Measurements from ENCODE around the gene FXYD7.

FXYD7 gene

DNA sequence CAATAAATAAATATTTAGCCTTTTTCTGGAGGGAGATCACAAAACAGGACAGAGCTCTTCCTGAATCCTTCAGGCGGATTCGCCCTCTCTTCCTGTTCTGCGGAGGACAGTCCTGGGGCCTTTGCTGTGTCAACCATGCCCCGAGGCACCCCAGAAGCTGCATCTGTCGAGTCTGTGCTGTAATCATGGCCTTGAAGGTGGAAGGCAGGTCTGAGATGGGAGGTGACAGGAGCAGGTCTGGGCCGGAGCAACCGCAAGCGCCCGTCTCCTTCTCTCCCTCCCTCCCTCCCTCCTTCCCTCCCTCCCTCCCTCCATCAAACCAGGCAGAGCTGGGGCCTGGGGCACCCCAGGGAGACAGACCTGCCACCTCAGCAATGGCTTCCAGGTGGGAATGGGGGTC lies 32.1 kb upstream of the FXYD7 start:
- DNase-seq (no peak), ATAC-seq (no peak)

DNA sequence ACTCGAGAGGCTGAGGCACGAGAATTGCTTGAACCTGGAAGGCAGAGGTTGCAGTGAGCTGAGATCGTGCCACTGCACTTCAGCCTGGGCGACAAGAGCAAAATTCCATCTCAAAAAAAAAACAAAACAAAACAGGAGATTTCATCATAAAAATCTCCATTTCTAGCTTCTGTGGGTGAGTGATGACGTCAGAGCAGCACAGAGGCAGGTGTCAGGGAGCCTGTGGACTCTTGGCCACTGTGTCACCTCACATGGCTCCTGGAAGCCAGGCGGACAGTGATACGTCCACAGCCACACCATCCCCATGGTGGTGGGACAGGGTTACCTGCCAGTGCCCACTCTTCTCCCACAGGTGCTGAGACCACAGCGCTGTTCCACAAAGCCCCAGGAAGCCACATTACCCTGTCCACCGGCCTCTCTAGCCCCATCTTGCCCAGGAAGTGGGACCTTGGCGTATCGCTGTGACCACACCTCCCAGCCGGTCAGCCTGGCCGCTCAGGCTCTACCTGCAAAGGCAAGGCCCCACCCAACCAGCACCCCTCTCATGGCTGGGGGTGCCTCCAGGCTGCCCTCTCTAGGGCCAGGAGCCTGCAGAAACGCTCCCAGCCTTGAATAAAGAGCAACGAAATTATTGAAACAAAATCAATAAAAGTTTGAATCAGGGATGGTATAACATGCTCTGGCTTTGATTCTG lies 29.9 kb upstream of the FXYD7 start:
- no peak for ATAC-seq
- no peak for DNase-seq

DNA sequence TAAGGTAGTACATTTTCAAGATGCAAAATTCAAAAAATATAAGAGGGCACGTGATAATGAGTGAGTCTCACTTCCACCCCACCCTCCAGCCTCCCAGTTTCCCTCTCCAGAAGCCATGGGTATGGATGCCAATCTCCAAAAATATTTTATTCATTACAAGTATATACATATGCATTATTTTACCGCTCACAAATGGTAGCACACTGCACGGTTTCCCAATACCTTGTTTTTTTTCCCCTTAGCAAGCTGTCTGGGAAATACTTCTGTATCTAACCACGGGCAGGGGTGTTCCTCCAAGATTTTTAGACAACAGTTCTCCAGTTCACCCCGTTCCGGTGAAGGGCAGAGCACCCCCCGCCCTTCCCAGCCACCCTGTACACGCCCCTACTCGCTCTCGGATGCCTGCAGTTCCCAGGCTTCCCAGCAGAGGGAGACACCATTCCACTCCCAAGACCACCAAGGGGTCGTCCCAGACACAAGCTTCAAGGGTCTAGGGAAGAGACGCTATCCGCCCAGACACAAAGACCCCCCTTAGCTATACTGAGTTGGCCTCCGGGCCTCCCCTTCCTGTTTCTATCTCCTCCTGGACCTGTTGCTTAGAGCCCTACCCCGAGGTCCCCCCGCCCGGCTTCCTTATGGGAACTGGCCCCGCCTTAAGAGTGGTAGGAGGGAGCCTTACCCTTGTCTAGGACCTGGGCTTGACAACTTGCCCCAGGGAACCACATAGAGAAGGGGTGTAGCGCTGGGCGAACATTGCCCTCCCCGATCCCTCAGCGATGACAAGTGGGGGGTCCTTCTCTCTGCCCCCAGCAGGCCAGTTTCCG lies 28.5 kb upstream of the FXYD7 start:
- DNase-seq (peak; percentile 81), ATAC-seq (peak; percentile 70)

DNA sequence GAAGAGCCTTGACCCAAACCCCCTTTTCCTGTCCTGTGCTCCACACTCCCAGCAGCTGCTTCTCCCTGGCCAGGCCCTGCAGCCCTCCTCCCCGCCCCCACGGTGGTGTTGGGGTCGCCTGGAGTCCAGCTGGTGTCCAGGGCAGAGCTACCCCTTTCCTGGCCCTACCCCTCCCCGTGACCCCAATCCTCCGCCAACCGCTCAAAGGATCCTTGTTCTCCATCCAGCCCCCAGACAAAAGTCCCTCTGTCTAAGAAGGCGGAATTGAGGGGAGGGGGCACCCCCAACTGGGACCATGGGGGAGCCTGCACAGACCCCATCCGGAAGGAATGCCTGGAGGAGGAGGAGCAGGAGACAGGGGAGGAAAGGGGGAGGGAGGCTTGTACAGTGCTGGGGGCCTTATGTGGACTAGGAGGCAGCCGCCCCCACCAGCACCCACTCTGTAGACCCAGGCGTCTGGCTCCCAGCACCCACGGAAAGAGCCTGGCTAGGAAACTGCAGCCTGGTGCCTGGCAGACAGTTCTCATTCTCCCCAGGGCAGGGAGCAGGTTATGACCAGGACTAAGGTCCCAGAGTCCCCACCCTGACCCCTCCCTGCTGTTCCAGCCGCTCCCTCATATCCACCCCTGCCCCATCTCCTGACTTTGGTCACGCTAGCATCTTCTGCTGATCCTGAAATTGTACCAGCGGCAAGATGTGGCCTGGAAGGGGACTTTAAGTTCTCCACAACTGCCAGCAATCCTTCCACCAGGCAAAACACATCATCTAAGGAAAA lies 27.7 kb upstream of the FXYD7 start, which contains the start of gene FXYD3:
Gene FXYD3, plus strand, starts transcription at position 647 of the 775 bp plus-strand sequence. CDS start 3,554 bp downstream, outside the sequence.
- ATAC-seq (no peak), DNase-seq (no peak)

DNA sequence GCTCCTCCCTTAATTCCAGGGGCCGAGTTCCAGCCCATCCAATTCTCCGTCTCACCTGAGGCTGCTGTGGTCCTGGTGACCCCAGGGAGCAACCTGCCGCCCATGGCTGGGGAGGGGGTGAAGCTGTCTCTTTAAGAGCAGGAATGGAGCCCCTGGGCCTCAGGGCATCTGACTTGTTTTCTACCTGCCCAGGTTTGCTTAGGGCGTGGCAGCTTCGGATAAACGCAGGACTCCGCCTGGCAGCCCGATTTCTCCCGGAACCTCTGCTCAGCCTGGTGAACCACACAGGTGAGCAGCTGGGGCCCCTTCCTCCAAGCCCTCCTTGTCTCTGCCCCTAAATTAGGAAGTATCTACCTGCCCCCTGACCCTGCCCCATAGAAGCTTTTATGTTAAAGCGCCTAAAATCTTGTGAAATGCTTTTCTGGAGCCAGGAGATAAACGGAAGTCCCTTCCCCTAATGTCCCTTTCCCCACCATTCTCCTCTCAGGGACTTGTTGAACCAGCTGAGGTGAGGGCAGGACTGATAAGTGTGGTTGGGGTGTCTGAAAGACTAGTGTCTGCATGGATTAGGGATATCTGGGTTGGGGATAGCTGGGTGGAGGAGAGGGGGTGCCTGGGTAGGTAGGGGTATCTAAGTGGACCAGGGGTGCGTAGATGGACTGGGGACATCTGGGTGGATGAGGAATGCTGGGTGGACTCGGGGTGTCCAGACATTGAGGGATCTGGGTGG lies 26.8 kb upstream of the FXYD7 start:
- DNase-seq (no peak), ATAC-seq (no peak)

DNA sequence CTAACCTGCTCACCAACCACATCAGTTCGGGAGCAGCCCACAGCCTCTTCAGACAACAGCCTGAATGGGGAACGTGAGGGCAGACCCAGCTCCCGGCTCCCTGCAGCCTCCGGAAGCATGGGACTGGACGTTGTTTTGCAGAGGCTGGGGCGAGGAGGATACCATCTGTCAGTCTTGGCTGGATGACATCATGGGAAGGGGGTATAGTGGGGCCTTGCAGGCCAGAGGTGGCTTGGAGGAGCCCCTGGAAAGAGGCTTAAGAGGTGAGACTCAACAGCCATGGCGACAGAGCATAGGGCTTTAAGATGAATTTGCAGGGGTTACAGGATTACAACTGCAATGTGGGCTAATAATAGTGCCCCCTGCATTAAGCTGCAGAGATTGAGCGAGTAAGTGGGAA lies 25.9 kb upstream of the FXYD7 start:
- ATAC-seq (no peak), DNase-seq (no peak)

DNA sequence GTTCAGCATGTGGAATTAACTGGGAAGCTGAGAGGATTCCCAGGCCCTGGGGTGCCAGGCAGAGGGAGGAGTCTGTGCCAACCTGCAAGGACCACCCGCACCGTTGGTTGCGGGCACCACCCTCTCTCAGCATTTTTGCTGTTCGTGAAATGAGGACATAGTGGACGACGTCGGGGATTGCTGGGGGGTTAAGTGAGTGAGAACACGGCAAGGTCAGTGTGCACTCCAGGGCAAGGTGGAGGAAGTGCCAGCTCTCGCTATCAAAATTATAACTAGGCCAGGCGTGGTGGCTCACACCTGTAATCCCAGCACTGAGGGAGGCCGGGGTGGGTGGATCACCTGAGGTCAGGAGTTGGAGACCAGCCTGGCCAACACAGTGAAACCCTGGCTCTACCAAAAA lies 25.3 kb upstream of the FXYD7 start:
- no peak for ATAC-seq

DNA sequence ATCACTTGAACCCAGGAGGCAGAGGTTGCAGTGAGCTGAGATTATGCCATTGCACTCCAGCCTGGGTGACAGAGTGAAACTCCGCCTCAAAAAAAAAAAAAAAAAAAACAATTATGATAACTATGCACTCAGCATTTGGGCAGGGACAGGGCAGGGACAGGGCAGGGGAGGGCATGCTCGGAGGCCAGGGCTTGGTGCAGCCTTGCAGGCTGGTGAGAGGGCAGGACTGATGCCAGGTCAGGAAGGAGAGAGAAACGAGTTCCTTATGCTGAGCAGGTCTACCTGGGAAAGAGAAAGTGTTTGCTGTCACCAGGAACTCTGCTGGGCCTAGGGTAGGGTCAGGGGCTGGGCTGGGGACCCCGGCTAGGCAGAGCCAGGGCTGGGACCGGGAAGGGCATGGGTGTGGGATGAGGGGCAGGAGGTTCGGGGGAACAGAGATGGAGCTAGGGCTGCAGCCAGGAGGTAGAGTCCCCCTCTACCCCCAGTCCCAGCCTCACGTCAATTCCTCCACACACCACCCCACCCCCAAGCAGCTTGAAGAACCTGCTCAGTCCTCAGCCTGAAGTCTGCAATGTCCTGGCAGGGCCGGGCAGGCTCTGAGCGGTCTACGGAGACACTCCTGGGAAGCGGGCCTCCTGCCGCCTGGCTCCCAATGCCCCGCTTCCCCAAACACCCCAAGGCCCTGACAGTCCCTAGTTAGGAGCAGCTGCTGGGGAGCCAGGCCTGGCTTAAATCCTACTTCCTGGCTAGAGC lies 24.6 kb upstream of the FXYD7 start:
- DNase-seq, result no peak
- no peak for ATAC-seq

More for the DNA sequence above, 25.3 kb upstream of the FXYD7 start:
- DNase-seq, result no peak

DNA sequence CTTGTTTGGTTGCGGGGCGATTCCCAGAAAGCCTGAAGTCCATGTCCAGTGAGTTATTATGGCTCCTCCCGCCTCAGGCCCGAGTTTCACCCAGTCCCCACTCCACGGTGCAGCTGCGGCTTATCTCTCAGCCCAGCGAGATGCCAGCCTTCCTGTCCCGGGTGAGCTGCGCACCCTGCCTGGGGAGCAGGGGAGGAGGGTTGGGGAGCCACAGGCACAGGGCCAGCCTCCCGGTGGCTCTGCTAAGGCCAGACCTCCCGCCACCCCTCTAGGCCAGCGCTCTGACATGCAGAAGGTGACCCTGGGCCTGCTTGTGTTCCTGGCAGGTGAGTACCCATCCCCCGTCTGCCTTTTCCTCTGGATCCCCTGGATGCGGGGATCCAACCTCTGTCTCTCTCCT lies 24.0 kb upstream of the FXYD7 start:
- ATAC-seq (no peak), DNase-seq (no peak)

DNA sequence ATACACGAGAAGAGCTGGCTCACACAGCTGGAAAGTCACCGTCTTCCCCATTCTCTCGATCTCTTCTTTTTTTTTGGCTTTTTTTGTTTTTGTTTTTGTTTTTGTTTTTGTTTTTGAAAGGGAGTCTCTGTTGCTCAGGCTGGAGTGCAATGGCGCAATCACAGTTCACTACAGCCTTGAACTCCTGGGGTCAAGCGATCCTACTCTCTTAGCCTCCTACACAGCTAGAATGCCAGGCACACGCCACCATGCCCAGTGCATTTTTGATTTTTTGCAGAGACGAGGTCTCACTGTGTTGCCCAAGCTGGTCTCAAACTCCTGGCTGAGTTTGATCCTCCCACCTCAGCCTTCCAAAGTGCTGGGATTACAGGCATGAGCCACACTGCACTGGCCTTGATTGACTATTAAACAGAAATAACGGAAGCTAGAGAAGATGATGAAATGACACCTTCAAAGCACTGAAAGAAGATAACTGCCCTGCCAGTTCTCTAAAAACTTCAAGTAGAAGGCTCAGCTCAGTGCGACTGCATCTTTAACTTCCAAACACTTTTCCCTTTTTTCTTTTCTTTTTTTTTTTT lies 23.4 kb upstream of the FXYD7 start:
- ATAC-seq, result no peak
- no peak for DNase-seq

DNA sequence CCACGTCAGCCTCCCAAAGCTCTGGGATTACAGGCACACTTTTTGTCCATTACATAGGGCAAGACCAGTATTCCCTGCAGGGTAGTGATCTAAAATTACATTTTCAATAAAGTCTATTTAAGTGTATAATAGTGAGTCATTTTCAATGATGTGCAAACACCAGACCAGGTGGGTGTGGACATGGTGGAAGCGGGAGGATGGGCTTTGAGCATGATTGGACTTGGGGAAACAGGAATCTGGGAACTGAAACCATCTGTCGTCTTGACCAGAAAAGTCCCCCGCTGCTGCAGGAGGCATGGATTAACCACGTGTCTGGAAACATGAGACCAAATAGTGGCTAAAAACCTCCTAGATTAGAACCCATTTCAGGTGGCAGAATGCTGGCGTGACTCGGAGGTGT lies 22.6 kb upstream of the FXYD7 start:
- DNase-seq (no peak), ATAC-seq (no peak)

DNA sequence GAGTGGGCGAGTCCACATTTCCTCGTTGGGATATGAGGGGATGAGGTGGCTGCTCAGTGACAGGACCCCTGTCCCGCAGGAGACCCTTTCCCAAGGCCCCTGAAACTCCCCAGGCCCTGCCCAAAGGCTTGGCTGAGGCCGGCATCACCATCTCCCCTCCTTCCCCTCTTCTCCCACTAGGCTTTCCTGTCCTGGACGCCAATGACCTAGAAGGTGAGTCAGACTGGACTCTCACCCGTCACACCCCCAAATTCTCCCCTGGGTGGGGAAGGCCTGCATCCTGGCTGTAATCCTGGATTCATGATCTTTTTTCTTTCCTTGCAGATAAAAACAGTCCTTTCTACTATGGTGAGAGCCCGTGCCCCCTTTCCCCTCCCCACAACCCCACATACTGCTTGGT lies 22.2 kb upstream of the FXYD7 start:
- ATAC-seq, result no peak
- DNase-seq, result no peak

DNA sequence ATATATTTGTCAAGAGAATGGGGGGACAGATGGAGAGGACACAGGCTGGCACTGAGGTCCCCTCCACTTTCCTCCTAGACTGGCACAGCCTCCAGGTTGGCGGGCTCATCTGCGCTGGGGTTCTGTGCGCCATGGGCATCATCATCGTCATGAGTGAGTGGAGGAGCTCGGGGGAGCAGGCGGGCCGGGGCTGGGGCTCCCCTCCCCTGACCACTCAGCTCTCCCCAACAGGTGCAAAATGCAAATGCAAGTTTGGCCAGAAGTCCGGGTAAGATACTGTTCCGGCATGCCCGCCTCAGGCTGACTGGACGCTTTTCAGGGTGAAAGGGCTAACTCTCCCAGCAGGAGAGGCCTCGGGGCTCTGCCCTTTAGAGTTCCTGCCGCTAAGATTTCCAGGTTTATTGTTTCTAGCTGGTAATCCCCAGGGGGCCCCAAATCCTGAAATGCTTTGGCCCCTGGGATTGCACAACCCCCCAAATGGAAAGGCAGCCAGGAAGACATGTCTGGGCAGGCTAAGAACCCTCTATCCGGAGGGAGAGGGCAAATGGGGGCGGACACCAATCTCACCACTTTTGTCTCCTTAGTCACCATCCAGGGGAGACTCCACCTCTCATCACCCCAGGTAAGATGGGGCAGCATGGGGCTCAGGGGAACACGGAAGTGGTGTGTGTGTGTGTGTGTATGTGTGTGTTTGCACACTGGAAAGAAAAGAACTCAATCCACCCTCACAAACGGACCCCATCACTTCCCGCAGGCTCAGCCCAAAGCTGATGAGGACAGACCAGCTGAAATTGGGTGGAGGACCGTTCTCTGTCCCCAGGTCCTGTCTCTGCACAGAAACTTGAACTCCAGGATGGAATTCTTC lies 20.1 kb upstream of the FXYD7 start:
- no peak for ATAC-seq
- DNase-seq, result no peak

DNA sequence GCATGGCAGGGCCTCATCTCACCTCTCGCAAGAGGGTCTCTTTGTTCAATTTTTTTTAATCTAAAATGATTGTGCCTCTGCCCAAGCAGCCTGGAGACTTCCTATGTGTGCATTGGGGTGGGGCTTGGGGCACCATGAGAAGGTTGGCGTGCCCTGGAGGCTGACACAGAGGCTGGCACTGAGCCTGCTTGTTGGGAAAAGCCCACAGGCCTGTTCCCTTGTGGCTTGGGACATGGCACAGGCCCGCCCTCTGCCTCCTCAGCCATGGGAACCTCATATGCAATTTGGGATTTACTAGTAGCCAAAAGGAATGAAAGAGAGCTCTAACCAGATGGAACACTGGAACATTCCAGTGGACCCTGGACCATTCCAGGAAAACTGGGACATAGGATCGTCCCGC lies 19.5 kb upstream of the FXYD7 start:
- no peak for ATAC-seq
- no peak for DNase-seq

DNA sequence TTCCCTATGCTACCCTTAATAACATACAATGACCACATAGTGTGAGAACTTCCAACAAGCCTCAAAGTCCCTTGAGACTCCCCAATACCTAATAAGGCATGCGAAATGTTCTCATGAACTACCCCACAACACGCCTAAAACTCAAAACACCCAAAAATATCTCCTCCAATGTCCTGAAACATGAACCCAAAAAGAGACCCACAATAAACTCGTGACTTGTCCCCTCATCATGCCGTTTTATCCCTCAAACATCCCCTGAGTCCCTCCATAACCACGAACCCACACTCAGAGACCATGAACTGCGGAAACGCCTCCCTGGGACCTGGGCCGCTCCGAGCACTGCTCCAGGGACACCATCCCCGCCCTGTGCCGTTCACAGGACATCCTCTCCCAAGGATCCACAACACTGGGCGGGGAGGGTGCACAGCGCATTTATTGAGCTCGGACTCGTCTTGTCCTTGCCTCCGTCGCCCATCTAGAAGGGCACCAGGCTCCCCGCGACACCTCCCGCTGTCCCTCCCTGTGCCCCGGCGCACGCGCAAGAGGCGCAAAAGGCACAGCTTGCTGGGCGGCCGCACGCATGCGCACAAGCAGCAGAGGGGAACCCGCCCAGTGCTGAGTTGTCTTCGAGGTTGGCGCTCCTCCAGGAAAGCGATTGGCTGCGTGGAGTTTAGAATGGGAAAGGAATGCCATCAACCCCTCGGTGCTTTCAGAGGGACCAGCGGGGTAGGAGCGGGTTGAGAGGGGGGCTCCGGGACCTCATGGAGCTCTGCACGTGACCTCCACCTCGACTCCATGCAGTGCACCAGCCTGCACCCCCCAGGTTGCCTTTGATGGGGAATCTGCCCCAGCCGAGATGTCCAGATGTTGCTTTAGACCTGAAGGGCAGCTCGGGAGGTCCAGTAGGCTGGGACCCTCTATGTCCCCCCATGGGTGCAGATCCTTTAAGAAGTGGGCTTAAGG lies 18.7 kb upstream of the FXYD7 start:
- peak; percentile 91 for DNase-seq
- ATAC-seq, result peak; percentile 91

DNA sequence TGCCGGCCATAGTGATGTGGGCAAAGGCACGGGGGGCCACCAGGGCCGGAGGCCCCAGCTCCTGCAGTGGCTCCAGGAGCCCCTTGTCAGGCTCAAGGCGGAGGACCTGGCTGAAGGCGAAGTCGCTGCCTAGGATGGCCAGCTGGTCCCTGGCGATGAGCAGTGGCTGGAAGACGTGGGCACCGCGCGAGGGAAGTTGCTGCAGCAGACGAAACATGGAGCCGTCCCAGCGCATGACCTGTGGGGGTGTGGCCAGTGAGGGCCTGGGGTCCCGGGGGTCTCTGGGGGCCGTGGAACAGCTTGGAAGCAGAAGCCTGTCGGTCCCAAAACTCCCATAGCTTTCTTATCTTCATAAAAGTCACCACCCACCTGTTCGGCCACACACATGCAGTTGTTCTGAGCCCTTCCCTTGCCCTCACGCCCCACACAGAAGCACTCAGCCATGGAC lies 17.8 kb upstream of the FXYD7 start:
- DNase-seq, result no peak
- no peak for ATAC-seq

DNA sequence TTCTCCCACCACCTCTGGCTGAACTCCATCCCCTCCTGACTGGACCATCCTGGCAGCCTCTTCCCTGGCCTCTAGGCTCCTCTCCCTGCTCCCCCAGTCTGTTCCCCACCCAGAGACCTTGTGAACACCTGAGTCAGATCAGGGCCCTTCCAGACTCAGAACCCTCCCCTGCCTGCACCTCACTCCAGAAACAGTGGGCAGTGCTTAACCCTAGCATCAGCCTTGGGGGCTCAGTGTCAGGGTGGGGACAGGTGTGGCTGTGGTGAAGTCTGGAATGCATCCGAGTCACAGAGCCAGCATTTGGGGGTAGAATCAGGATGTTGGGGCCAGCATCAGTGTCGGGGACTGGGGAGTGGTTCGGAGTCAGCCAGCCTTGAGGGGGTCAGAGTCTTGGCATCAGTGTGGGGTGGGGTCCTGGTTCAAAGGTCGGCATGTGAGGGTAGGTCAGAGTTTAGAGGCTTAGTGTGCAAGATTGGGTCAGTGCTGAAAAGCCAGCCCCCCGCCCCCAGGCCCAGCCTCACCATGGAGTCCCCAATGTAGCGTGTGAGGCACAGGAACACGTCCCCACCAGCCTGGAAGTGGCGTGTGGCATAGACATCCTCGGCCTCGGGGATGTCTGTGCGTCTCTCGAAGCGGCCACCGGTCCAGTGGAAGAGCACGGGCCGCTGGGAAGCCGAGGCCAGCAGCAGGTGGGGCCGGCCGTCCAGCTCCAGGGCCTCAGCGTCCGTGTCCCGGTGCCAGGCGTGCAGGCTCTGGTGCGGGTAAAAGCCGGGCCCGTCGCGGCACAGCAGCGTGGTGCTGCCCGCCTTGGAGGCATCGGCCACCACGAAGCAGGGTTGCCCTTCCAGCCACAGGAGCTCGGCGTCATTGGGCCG lies 17.1 kb upstream of the FXYD7 start:
- no peak for DNase-seq

DNA sequence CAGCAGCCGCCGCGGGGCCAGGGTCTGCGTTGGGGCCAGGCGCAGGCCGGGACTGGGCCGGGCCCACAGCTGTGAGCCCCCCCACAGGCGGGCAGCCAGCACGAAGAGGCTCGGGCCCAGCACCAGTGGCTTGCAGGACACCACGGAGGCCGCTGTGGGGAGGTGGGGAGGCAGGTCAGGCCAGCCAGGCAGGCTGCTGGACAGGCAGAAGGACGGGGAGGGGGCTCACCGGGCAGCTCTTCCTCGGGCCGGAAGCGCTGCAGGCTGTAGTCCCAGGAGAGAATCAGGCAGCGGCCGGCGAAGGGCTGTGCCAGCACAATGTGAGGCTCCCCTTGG lies 16.5 kb upstream of the FXYD7 start:
- DNase-seq (no peak), ATAC-seq (no peak)

More for the DNA sequence above, 17.1 kb upstream of the FXYD7 start:
- ATAC-seq, result no peak

Measured in stimulated activated naive CD8-positive, alpha-beta T cell treated with anti-CD3 and anti-CD28 coated beads, Interleukin-15, Interleukin-2, amounts not matched to agents 100 U/mL and 50 U/mL, for 24 hours (primary cell).